ENCODE data around the gene PPM1H. TPM values are rescaled to one million over a fixed set of nuclear protein-coding genes. Genes with fewer than 3 reads are reported as not detected.

Gene PPM1H
- total RNA-seq, 3 donors from 2014 or later (not counting 1 experiment from before 2014, with no cell fraction given), result 0.18 to 2.1 (median 0.40) TPM

DNA sequence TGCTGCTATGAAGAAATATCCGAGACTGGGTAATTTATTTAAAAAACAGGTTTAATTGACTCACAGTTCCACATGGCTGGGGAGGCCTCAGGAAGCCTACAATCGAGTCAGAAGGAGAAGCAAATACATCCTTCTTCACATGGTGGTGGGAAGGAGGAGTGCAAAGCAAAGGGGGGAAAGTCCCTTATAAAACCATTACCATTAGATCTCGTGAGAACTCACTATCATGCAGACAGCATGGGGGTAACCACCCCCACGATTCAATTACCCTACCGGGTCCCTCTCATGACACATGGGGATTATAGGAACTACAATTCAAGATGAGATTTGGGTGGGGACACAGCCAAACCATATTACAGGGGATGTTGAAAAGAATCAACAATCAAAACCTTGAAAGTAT is 74.9 kb downstream of the PPM1H start:
- intact Hi-C loops (cut with micrococcal nuclease), result no loop called here
- H3K4me3 Mint-ChIP-seq, result no peak overlapping the region
- H3K9me3 ChIP-seq (ENCODE audit: control insufficient read depth, insufficient read depth, low read length), result no peaks in the 10 kb centered on the region
- no peaks in the 10 kb centered on the region for H3K36me3 ChIP-seq (ENCODE audit: control insufficient read depth, insufficient read depth, low read length)
- 83% methylated on average over 1 of the region's 5 CpGs for WGBS (ENCODE audit: insufficient coverage)
- no peak overlapping the region for H3K4me3 ChIP-seq (ENCODE audit: low read length)
- peaks cover 4 to 12% of the 10 kb centered on the region in 2 donors for H3K27me3 Mint-ChIP-seq (ENCODE audit: low read depth in 2 of 2)
- no peak overlapping the region for H3K27ac Mint-ChIP-seq
- no peaks in the 10 kb centered on the region for H3K27me3 ChIP-seq (ENCODE audit: control insufficient read depth, insufficient read depth, low read length)
- DNase-seq (no peak), ATAC-seq (no peak)
- H3K27ac ChIP-seq (ENCODE audit: low read length), result no peak overlapping the region
- no peaks in the 10 kb centered on the region for H3K36me3 Mint-ChIP-seq
- no peaks in the 10 kb centered on the region for H3K4me1 ChIP-seq (ENCODE audit: control insufficient read depth, insufficient read depth, low read length)
- no peaks in the 10 kb centered on the region for H3K4me1 Mint-ChIP-seq
- H3K9me3 Mint-ChIP-seq, result no peaks in the 10 kb centered on the region
- TF ChIP-seq, protein P1, sequence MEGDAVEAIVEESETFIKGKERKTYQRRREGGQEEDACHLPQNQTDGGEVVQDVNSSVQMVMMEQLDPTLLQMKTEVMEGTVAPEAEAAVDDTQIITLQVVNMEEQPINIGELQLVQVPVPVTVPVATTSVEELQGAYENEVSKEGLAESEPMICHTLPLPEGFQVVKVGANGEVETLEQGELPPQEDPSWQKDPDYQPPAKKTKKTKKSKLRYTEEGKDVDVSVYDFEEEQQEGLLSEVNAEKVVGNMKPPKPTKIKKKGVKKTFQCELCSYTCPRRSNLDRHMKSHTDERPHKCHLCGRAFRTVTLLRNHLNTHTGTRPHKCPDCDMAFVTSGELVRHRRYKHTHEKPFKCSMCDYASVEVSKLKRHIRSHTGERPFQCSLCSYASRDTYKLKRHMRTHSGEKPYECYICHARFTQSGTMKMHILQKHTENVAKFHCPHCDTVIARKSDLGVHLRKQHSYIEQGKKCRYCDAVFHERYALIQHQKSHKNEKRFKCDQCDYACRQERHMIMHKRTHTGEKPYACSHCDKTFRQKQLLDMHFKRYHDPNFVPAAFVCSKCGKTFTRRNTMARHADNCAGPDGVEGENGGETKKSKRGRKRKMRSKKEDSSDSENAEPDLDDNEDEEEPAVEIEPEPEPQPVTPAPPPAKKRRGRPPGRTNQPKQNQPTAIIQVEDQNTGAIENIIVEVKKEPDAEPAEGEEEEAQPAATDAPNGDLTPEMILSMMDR (IDR thresholded peaks at IDR 0.05), result no peak

DNA sequence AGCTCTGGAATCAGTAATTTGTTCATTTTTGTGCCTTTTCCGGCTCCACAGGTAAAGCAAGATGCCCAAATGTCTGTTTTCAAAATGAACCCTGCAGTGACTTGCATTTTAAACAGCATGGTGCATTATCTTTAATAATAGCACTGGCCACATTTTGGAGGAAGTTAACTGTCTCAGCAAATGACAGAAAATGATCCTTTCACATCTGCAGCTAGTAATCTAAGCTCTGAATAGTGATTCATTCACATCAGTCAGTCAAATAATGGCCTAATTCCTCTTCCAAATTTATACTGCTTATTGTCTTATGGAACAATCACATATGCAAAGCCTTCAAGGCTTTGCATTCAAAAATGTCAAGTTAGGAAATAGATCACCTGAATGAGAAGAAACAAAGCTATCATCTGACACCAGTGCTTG is 75.6 kb downstream of the PPM1H start:
- Mint-ChIP-seq H3K4me3 (no peak overlapping the region), H3K4me1 (no peaks in the 10 kb centered on the region), H3K27me3 (ENCODE audit: low read depth in 2 of 2) (peaks cover 4 to 12% of the 10 kb centered on the region in 2 donors), H3K36me3 (no peaks in the 10 kb centered on the region), H3K9me3 (no peaks in the 10 kb centered on the region), H3K27ac (no peak overlapping the region)
- WGBS (ENCODE audit: insufficient coverage), result 80% methylated on average over 1 of the region's 1 CpG
- ATAC-seq, result no peak
- no peaks in the 10 kb centered on the region for H3K36me3 ChIP-seq (ENCODE audit: control insufficient read depth, insufficient read depth, low read length)
- TF ChIP-seq, protein P1 (IDR thresholded peaks at IDR 0.05), result no peak
- DNase-seq, result no peak
- H3K27me3 ChIP-seq (ENCODE audit: control insufficient read depth, insufficient read depth, low read length), result no peaks in the 10 kb centered on the region
- H3K27ac ChIP-seq (ENCODE audit: low read length), result no peak overlapping the region
- no peaks in the 10 kb centered on the region for H3K4me1 ChIP-seq (ENCODE audit: control insufficient read depth, insufficient read depth, low read length)
- H3K4me3 ChIP-seq (ENCODE audit: low read length), result no peak overlapping the region
- H3K9me3 ChIP-seq (ENCODE audit: control insufficient read depth, insufficient read depth, low read length), result no peaks in the 10 kb centered on the region
- intact Hi-C loops (cut with micrococcal nuclease), result no loop called here

DNA sequence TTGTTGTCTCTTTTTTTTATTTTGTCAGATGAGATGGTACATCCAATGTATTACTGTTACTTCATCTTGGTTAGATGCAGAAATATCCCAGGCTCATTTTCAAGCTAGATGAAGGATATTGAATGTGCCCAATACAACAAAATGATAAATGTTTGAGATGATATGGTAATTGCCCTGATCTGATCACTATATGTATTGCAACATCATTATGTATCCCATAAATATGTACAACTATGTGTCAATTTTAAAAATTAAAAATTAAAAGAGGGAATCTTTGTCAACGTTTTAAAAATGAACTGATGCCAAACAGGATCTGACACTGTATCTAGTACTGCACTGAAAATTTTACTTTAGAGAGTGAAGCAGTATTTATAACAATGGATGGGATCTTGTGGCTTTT is 78.5 kb downstream of the PPM1H start:
- no peak overlapping the region for H3K27ac ChIP-seq (ENCODE audit: low read length)
- no peaks in the 10 kb centered on the region for H3K36me3 Mint-ChIP-seq
- H3K27me3 Mint-ChIP-seq (ENCODE audit: low read depth in 2 of 2), result peaks cover 4 to 12% of the 10 kb centered on the region in 2 donors
- no peak overlapping the region for H3K27ac Mint-ChIP-seq
- intact Hi-C loops (cut with micrococcal nuclease), result no loop called here
- no peaks in the 10 kb centered on the region for H3K27me3 ChIP-seq (ENCODE audit: control insufficient read depth, insufficient read depth, low read length)
- H3K9me3 ChIP-seq (ENCODE audit: control insufficient read depth, insufficient read depth, low read length), result no peaks in the 10 kb centered on the region
- no peaks in the 10 kb centered on the region for H3K4me1 Mint-ChIP-seq
- H3K4me1 ChIP-seq (ENCODE audit: control insufficient read depth, insufficient read depth, low read length), result no peaks in the 10 kb centered on the region
- WGBS (ENCODE audit: insufficient coverage), result 50% methylated on average over 1 of the region's 1 CpG
- no peak overlapping the region for H3K4me3 ChIP-seq (ENCODE audit: low read length)
- ATAC-seq (no peak), DNase-seq (no peak)
- H3K4me3 Mint-ChIP-seq, result no peak overlapping the region
- no peaks in the 10 kb centered on the region for H3K9me3 Mint-ChIP-seq
- TF ChIP-seq, protein P1 (IDR thresholded peaks at IDR 0.05), result no peak
- no peaks in the 10 kb centered on the region for H3K36me3 ChIP-seq (ENCODE audit: control insufficient read depth, insufficient read depth, low read length)

DNA sequence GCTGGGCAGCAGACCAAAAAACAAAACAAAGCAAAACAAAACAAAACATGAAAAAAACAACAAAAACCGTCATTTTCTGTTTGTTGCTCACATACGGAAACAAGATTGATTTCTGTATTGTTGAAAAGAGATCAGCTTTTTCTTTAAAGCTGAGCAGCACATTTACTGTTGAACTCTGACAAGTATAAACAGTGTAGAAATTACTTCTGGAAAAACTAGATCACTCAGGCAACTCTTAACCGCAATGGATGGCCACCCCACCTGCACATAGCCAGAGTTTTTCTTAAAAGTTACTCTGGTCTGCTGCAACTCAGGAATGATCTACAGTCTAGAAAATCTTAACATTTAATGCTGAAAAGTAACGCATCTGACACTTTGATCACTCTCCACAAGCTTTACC is 80.9 kb downstream of the PPM1H start:
- H3K4me1 ChIP-seq (ENCODE audit: control insufficient read depth, insufficient read depth, low read length), result no peaks in the 10 kb centered on the region
- H3K27me3 ChIP-seq (ENCODE audit: control insufficient read depth, insufficient read depth, low read length), result no peaks in the 10 kb centered on the region
- H3K9me3 Mint-ChIP-seq, result no peaks in the 10 kb centered on the region
- no peak for ATAC-seq
- no peak for DNase-seq
- no peaks in the 10 kb centered on the region for H3K36me3 ChIP-seq (ENCODE audit: control insufficient read depth, insufficient read depth, low read length)
- TF ChIP-seq, protein P1 (IDR thresholded peaks at IDR 0.05), result no peak
- peaks cover 0 to 4% of the 10 kb centered on the region in 2 donors for H3K27me3 Mint-ChIP-seq (ENCODE audit: low read depth in 2 of 2)
- H3K27ac Mint-ChIP-seq, result no peak overlapping the region
- H3K9me3 ChIP-seq (ENCODE audit: control insufficient read depth, insufficient read depth, low read length), result no peaks in the 10 kb centered on the region
- H3K36me3 Mint-ChIP-seq, result no peaks in the 10 kb centered on the region
- 88% methylated on average over 4 of the region's 4 CpGs for WGBS (ENCODE audit: insufficient coverage)
- H3K4me3 ChIP-seq (ENCODE audit: low read length), result no peak overlapping the region
- H3K4me1 Mint-ChIP-seq, result no peaks in the 10 kb centered on the region
- intact Hi-C loops (cut with micrococcal nuclease), result no loop called here
- H3K27ac ChIP-seq (ENCODE audit: low read length), result no peak overlapping the region
- H3K4me3 Mint-ChIP-seq, result no peak overlapping the region
